DOHH2 (cell line): ENCODE data around the gene CD109.

ENCODE experiments used
- H3F3A ChIP-seq: fragments of 200-600 bp; sonication (generic), shearing (Covaris generic); 2 replicates; pipeline ENCODE4 v1.6.0; 2016; ENCODE audit warnings: antibody characterized with exemption, mild to moderate bottlenecking; ENCODE audit not compliant: control insufficient read depth, insufficient read depth
- H3K27ac ChIP-seq: fragments of 200-600 bp; sonication (generic); 2 replicates; pipeline ENCODE4 v1.5.1; 2014; ENCODE audit warnings: low read depth, mild to moderate bottlenecking, low read length, moderate library complexity
- H3K27me3 ChIP-seq: fragments of 200-600 bp; sonication (generic); 2 replicates; pipeline ENCODE4 v1.6.1; 2014; ENCODE audit warnings: mild to moderate bottlenecking, low read length, mixed read lengths; ENCODE audit not compliant: control insufficient read depth
- H3K36me3 ChIP-seq: fragments of 200-600 bp; sonication (generic); 2 replicates; pipeline ENCODE4 v1.6.1; 2014; ENCODE audit warnings: mild to moderate bottlenecking, low read length, moderate library complexity, mixed read lengths; ENCODE audit not compliant: control insufficient read depth
- H3K4me1 ChIP-seq: fragments of 200-600 bp; sonication (generic); 2 replicates; pipeline ENCODE4 v1.6.1; 2014; ENCODE audit warnings: mild to moderate bottlenecking, low read length, mixed read lengths; ENCODE audit not compliant: control insufficient read depth
- H3K4me2 ChIP-seq: fragments of 200-600 bp; sonication (generic); 2 replicates; pipeline ENCODE4 v1.6.0; 2014; ENCODE audit warnings: mild to moderate bottlenecking, low read length, moderate library complexity
- H3K4me3 ChIP-seq: fragments of 200-600 bp; sonication (generic); 2 replicates; pipeline ENCODE4 v1.5.1; 2014; ENCODE audit warnings: mild to moderate bottlenecking, low read length, mixed read lengths
- H3K79me2 ChIP-seq: fragments of 200-600 bp; sonication (generic); 2 replicates; pipeline ENCODE4 v1.6.1; 2014; ENCODE audit warnings: mild to moderate bottlenecking, low read length, mixed read lengths; ENCODE audit not compliant: control insufficient read depth
- H3K9me2 ChIP-seq: fragments of 200-600 bp; sonication (generic); replicated peaks from 2 replicates; pipeline ENCODE4 v1.6.1; 2014; ENCODE audit warnings: mild to moderate bottlenecking, low read length, mixed read lengths; ENCODE audit not compliant: control insufficient read depth
- H3K9me3 ChIP-seq: fragments of 200-600 bp; sonication (generic); 2 replicates; pipeline ENCODE4 v1.6.1; 2014; ENCODE audit warnings: antibody characterized with exemption, low read length, mixed read lengths; ENCODE audit not compliant: control insufficient read depth, insufficient read depth
- H4K20me1 ChIP-seq: fragments of 200-600 bp; sonication (generic); 2 replicates; pipeline ENCODE4 v1.6.0; 2014; ENCODE audit warnings: low read depth, mild to moderate bottlenecking, antibody characterized with exemption, low read length, moderate library complexity; ENCODE audit not compliant: control insufficient read depth, insufficient read depth
- EZH2phosphoT487 ChIP-seq: fragments of 200-600 bp; sonication (generic); IDR thresholded peaks from 2 replicates; pipeline ENCODE4 v1.6.1; 2017; ENCODE audit warnings: borderline replicate concordance, mild to moderate bottlenecking, antibody characterized with exemption, low read length, moderate library complexity, mixed read lengths
- TF ChIP-seq, protein P1 (sequence below): fragments of 200-600 bp; sonication (generic); IDR thresholded peaks from one replicate; pipeline ENCODE4 v1.5.1; 2014; ENCODE audit warnings: antibody characterized with exemption, mild to moderate bottlenecking, low read depth, low read length; ENCODE audit not compliant: poor library complexity, severe bottlenecking

The CD109 gene

DNA sequence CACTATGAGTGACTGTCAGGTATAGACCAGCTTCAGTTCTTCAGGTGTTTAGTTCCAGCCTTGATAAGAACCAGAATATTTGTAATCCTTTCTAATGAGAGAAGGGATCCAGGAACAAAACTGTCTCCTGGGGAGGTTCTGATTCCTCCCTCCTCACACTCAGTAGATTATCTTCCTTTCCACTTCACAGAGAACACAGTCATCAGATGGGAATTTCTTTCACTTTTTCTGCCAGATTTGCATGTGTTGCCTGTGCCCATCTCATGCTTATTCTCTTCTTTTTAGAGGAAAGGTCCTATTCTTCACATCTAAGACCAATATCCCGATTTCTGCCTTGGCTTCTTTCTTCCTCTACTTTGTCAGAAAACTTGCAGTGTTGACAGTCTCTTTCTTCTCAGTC is 50.8 kb downstream of the CD109 start:
- Histone ChIP-seq H4K20me1 (no peaks in the 10 kb centered on the region), H3K9me3 (no peaks in the 10 kb centered on the region), H3K4me1 (no peaks in the 10 kb centered on the region), H3K9me2 (no peaks in the 10 kb centered on the region), H3K27me3 (peaks cover 11% of the 10 kb centered on the region; the same call in 1 of the 2 replicates), H3K4me2 (no peak overlapping the region), H3K79me2 (no peaks in the 10 kb centered on the region), H3K4me3 (no peak overlapping the region), H3K36me3 (no peaks in the 10 kb centered on the region), H3F3A (no peaks in the 10 kb centered on the region), H3K27ac (no peak overlapping the region)
- TF ChIP-seq EZH2phosphoT487, result no peak
- TF ChIP-seq, protein P1, sequence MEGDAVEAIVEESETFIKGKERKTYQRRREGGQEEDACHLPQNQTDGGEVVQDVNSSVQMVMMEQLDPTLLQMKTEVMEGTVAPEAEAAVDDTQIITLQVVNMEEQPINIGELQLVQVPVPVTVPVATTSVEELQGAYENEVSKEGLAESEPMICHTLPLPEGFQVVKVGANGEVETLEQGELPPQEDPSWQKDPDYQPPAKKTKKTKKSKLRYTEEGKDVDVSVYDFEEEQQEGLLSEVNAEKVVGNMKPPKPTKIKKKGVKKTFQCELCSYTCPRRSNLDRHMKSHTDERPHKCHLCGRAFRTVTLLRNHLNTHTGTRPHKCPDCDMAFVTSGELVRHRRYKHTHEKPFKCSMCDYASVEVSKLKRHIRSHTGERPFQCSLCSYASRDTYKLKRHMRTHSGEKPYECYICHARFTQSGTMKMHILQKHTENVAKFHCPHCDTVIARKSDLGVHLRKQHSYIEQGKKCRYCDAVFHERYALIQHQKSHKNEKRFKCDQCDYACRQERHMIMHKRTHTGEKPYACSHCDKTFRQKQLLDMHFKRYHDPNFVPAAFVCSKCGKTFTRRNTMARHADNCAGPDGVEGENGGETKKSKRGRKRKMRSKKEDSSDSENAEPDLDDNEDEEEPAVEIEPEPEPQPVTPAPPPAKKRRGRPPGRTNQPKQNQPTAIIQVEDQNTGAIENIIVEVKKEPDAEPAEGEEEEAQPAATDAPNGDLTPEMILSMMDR, result no peak

- Histone ChIP-seq H3K4me2 (peak overlapping the region; percentile 35), H3K4me3 (no peak overlapping the region), H3K27me3 (peaks cover 11% of the 10 kb centered on the region; the same call in 1 of the 2 replicates), H3K9me3 (no peaks in the 10 kb centered on the region), H3F3A (no peaks in the 10 kb centered on the region), H3K9me2 (no peaks in the 10 kb centered on the region), H3K79me2 (no peaks in the 10 kb centered on the region), H3K27ac (no peak overlapping the region), H3K36me3 (no peaks in the 10 kb centered on the region), H4K20me1 (no peaks in the 10 kb centered on the region), H3K4me1 (no peaks in the 10 kb centered on the region)
- TF ChIP-seq EZH2phosphoT487, result no peak
- TF ChIP-seq, protein P1, result no peak
Measured at GRCh38 chr6:73747289-73747688, 51.3 kb downstream of the CD109 start.

- Histone ChIP-seq H3K4me1 (no peaks in the 10 kb centered on the region), H3K79me2 (no peaks in the 10 kb centered on the region), H4K20me1 (no peaks in the 10 kb centered on the region), H3K9me3 (no peaks in the 10 kb centered on the region), H3K27ac (no peak overlapping the region), H3K27me3 (peaks cover 9% of the 10 kb centered on the region; the same call in 1 of the 2 replicates), H3K36me3 (no peaks in the 10 kb centered on the region), H3F3A (no peaks in the 10 kb centered on the region), H3K4me3 (no peak overlapping the region), H3K9me2 (no peaks in the 10 kb centered on the region), H3K4me2 (no peak overlapping the region)
- TF ChIP-seq, protein P1, result no peak
- TF ChIP-seq EZH2phosphoT487, result no peak
Measured at GRCh38 chr6:73752943-73753342, 56.9 kb downstream of the CD109 start.

GRCh38 chr6:73766040-73766439 is 70.0 kb downstream of the CD109 start:
- TF ChIP-seq, protein P1, result no peak
- TF ChIP-seq EZH2phosphoT487, result no peak

More at GRCh38 chr6:73766040-73766439, 70.0 kb downstream of the CD109 start:
- H3K79me2 ChIP-seq, result no peaks in the 10 kb centered on the region
- H3K4me1 ChIP-seq, result no peaks in the 10 kb centered on the region
- H3K27me3 ChIP-seq, result peaks cover 14% of the 10 kb centered on the region
- no peak overlapping the region for H3K4me2 ChIP-seq
- no peaks in the 10 kb centered on the region for H3K9me3 ChIP-seq
- no peaks in the 10 kb centered on the region for H4K20me1 ChIP-seq
- H3F3A ChIP-seq, result no peaks in the 10 kb centered on the region
- H3K9me2 ChIP-seq, result no peaks in the 10 kb centered on the region
- no peak overlapping the region for H3K27ac ChIP-seq
- no peak overlapping the region for H3K4me3 ChIP-seq
- H3K36me3 ChIP-seq, result no peaks in the 10 kb centered on the region
